GM19023 (cell line): ENCODE data around the gene MED16.
A peak's percentile ranks its signal among the peaks of the same experiment; 100 is the strongest.

Experiments used
- ATAC-seq: cut with Tn5 transposase; IDR thresholded peaks from one replicate; pipeline ENCODE4 v1.9.1; 2021; ENCODE audit warnings: mild to moderate bottlenecking, moderate library complexity; ENCODE audit not compliant: unreplicated experiment

MED16 gene

DNA sequence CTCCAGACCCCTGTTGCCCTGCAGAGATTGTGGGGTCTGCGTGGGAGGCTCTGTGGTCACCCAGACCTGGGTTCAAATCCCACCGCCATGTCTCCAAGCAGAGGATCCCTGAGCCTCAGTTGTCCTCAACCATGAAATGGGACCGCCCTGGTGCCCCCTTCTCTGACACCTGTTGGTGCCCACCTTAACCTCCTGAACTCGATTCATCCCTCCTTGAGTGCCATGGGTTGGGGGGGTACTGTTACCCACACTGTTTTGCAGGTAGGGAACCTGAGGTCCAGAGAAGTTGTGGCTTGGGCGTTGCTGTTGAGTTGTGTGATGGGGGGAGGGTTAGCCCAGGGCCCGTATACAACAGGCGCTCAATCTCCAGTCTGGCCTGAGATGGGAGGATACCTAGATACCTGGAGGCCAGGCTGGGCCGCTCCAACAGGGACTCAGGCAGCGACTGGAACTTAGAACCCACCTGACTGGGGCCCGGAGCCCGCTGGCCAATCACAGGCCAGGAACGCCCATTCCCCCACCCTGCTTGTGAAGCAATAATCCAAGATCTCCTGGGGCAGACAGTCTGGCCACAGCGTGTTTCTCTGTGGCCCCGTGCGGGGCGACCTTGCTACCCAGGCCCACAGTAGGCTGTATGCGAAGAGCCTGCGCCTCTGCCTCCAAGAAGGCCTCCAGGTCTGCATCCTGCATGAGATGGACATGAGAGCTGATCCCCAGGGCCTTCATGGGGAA lies 35.6 kb upstream of the MED16 start:
- ATAC-seq: no peak

DNA sequence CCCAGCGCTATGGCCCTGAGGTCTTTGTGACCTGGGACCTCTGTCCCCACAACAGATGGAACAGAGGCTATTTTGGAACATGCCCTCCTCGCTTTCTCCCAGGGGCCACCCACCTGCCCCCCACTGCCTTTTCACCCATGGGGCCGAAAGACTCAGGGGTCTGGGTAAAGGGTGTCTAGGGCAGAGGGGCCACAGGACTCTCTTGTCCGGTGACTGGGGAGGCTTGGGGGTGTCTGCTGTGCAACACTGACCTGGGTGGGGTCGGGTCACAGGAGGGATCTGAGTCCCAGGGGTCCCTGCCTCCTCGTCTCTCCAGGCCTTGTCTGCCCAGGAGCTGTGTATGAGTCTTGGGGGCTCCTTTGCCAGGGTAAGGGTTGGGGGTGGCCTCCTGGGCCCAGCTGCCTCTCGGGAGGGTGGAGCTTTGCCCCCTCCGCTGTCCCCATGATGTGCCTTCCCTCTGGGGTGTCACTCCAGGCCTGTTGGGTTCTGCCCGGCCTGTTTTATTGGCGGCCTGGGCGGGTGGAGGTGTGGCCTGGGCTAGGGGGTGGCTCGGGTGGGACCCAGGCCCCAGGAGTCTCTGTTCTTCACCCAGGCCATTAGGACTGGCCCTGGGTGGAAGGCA lies 34.9 kb upstream of the MED16 start:
- ATAC-seq: no peak

DNA sequence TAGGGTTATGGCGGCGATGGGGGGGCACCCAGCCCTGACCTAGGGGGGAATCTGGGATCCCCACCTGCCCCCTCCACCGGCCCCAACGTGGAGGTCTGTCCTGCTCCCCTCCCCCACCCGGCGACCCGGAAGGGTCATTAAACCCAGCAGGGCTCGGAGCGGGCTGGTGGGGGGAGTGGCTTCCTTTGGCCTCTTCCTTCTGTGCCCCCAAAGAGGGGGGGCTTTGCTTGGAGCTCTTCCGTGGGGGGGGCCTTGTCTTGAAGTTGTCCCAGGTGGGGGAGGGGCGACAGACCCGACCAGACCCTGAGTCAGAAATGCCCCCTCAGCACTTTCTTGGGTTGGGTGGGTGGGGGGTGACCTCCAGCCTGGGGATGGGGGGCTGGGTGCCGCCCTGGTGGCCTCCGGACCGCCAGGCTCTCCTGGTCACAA lies 34.4 kb upstream of the MED16 start:
- no peak for ATAC-seq

DNA sequence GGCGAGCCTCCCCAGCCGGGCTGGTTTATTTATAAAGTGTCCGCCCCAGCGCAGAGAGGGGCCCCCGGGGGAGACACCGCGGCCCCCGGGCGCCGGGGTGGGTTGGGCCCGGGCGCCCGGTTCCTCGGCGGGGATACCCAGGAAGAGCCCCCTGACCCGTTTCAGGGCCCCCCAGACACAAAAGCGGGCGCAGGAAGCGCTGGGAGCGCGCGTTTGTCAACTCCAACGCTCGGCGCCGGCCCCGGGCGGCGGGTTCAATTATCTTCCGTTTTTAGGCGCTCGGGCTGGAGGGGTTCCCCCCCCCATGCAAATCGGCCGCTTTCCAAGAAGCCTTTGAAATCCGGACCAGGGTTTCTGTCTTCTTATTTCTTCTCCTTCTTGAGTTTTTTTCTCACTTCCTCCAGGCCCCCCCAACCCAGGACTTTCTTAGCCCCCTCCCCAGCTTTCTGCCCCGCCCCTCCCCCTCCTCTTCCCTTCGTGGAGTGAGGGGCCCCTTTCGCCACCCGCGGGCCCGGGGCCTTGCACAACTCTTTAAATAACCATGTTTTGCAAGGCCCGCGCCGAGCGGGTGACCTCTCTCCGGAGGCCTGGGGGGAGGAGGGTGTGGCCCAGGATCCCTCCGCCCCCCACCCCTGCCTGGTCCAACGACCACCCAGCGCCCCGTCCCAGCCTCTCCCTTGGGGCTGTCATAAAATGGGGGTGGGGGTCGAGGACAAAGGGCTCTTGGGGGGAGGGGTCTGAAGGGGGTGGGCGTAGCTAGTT lies 33.8 kb upstream of the MED16 start:
- ATAC-seq: no peak

DNA sequence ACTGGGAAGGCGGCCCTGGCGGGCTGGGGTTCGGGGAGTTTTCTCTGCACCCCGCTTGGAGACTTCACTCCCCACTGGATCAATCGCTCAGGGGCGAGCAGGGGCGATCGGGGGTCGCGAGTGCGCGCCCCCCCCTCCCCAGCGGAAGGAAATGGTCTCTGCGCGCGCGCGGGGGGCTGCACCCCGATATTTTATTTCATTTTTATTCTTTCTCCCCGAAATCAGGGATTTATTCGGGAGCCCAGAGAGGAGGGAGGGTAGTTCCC lies 33.3 kb upstream of the MED16 start:
- ATAC-seq: no peak

DNA sequence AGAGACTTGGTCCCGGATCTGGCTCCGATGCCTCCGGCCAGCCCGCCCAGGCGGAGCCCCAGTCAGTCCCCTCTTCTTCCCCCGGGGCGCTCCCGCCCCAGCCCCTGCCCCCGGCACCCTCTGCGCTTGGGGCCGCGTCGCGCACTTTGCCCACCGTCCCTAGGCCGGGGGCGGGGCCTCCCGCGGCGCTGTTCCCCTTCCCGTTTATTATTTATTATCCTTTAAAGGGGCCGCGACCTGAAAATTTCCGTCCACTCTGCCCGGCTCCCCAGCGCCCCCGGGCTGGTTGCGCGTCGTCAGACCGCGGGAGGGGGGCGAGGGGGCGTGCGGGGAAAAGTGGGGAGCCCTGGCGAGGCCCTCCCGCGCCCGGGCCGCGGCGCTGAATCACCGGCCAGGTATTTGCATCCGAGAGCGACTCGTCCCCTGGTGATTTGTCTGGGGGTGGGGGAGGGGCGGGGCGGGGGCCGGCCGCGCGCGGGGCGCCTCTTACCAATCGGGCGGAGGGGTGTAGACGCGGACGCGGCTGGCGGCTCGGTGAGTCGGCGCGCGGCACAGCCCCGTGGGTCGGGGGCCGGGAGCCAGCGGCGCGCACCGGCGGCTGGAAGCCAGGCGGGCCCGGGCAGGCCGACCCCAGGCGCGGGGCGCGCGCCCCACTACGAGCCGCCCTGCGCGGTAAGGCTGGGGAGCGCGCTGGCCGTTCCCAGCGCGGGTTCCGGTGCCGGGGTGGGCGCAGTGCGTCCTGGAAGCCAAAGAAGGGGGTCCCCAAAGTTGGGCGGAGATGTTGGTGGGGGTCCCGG lies 32.7 kb upstream of the MED16 start, which contains the start of gene ARID3A:
ARID3A (plus strand) TSS at position 510 of the 797 bp plus-strand sequence. CDS start 3,494 bp downstream, outside the sequence.
- peak; percentile 49 for ATAC-seq

DNA sequence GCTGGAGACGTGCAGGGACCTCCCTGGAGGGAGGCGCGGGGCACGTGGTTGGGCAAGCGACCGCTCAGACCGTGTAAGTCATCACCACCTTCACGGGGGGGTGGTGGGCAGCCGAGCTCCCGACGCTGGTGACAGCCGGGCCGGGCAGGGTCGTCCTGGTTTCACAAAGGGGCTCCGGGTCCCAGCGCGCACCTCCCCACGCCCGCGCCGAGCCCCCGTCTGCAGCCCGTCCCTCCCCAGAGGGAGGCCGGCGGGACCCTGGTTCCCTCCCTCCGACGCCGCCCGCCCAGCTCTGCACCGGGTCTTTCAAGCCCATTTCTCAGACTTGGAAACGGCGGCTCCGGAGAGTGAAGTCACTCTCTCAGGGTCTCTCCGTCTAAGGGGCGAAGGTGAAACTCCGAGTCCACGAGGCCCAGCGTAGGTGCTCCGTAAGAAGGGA lies 32.1 kb upstream of the MED16 start:
- peak; percentile 21 for ATAC-seq

DNA sequence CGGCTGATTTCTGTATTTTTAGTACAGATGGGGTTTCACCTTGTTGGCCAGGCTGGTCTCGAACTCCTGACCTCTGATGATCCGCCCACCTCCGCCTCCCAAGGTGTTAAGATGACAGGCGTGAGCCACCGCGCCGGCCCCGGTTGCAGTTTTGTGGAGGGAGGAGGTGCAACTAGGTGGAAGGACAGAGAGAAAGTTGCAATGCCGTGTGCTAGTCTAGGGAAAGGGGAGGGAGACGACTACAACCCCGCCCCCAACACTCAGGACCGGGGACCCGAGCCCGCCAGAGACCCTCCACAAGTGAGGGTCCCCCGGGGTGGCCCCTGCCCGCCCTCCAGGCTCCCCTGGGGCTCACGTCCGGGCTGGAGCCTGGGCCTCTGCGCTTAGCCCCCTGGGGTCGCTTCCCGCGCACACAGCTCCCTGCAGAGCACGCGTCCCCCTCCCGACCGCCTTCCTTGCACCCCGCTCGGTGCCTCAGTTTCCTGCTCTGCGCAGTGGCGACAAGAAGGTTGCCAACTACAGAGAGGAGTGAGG lies 31.6 kb upstream of the MED16 start:
- ATAC-seq: no peak

DNA sequence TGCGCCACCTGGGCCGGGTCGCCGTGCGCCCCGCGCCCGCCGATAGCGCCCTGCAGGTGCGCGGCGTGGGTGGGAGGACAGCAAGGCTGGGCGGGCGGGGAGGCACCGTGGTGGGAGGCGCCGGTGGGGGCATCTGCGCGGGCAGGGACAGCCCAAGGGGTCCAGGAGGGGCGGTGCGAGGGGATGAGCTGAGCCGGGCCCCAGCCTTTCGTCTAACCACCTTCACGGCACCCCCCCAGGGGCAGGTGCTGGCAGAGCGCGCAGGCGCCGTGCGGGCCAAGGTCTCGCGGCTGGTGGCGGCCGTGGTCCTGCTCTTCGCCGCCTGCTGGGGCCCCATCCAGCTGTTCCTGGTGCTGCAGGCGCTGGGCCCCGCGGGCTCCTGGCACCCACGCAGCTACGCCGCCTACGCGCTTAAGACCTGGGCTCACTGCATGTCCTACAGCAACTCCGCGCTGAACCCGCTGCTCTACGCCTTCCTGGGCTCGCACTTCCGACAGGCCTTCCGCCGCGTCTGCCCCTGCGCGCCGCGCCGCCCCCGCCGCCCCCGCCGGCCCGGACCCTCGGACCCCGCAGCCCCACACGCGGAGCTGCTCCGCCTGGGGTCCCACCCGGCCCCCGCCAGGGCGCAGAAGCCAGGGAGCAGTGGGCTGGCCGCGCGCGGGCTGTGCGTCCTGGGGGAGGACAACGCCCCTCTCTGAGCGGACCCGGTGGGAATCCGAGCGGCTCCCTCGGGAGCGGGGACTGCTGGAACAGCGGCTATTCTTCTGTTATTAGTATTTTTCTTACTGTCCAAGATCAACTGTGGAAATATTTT lies 27.3 kb upstream of the MED16 start:
- ATAC-seq: no peak

DNA sequence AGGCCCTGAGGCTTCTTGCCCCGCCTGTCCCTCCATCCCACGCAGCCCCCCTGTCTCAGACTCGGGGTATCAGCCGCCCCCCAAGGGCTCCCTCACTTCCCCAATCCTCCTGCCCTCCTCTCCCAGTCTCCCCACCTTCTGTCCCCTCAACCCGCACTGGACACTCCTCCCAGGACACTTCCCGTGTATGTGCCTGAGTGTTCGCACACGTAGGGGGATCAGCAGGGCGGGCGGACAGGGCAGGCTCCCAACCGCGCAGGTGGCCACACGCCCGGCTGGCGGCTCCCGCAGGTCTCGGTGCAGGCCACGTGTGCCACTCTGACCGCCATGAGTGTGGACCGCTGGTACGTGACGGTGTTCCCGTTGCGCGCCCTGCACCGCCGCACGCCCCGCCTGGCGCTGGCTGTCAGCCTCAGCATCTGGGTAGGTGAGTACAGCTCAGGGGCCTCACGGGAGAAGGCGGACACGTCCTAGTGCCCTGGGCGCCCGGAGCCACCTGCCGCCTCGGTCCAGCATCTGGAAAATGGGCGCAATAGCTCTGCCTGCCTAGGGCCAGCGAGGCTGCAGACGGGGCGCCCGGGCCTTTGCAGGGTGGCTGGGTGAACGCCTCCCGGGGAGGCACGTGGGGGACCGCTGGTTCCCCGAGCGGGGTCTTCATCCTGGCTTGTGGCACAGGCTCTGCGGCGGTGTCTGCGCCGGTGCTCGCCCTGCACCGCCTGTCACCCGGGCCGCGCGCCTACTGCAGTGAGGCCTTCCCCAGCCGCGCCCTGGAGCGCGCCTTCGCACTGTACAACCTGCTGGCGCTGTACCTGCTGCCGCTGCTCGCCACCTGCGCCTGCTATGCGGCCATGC lies 26.4 kb upstream of the MED16 start:
- ATAC-seq: no peak

DNA sequence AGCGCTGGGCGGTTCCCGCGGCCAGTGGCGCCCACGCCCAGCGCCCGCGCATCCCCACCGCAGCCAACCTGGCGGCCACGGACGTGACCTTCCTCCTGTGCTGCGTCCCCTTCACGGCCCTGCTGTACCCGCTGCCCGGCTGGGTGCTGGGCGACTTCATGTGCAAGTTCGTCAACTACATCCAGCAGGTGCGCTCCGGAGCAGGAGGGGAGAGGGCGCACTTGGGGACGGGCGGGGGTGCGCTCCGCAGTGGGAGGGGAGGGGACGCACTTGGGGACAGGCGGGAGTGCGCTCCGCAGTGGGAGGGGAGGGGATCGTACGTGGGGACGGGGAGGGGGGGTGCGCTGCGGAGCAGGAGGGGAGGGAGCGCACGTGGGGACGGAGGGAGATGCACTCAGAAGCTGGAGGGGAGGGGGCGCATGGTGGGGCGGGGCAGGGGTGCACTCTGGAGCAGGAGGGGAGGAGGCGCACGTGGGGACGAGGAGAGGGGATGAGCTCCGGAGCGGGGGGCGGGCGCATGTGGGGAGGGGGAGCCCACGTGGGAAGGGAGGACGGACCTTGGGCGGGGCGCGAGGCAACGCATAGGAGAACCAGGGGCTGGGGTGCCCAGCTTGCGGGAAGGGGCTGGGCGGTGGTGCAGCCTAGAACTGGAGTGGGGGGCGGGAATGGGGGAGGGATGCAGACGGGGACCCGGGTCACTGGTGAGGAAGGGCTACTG lies 25.7 kb upstream of the MED16 start:
- no peak for ATAC-seq

DNA sequence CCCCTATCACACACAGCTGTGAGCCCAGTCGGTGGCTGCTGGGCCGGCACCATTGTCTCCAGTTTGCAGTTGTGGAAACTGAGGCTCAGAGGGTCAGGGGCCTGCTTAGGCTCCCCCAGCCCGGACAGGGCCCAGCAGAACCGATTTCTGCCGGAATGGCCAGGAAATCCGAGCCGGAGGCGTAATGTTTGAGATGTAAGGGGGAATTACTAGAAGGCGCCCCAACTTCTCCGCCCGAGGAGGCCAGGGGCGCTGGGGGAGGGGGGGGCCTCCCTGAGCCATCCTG lies 25.1 kb upstream of the MED16 start:
- no peak for ATAC-seq

DNA sequence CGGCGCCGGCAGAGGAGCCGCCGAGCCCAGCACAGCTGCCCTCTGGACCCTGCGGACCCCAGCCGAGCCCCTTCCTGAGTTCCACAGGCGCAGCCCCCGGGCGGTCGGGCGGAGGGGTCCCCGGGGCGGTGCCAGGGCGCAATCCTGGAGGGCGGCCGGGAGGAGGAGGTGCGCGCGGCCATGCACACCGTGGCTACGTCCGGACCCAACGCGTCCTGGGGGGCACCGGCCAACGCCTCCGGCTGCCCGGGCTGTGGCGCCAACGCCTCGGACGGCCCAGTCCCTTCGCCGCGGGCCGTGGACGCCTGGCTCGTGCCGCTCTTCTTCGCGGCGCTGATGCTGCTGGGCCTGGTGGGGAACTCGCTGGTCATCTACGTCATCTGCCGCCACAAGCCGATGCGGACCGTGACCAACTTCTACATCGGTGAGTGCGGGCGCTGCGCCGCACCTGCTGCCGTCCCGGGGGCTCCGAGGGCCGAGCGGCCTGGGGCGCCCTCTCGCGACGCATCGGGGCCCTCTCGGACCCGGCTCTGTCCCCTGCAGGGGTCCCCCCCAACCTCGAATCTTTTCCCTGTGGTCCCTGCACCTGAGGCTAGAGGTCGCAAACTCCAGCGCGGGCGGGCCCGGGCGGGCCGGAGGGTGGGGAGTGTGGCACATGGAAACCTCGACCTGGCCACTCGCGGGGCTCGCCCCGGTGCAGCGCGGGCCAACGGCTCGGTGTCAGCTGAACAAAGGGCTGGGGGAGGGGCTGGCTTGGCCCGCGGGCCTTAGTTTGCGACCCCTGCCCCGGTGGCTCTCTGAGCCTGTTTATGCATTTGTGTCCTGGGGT lies 24.6 kb upstream of the MED16 start, which contains the start of gene KISS1R:
KISS1R (plus strand) TSS at position 11 of the 829 bp plus-strand sequence; CDS start at position 181, 170 bp downstream.
- ATAC-seq: no peak

DNA sequence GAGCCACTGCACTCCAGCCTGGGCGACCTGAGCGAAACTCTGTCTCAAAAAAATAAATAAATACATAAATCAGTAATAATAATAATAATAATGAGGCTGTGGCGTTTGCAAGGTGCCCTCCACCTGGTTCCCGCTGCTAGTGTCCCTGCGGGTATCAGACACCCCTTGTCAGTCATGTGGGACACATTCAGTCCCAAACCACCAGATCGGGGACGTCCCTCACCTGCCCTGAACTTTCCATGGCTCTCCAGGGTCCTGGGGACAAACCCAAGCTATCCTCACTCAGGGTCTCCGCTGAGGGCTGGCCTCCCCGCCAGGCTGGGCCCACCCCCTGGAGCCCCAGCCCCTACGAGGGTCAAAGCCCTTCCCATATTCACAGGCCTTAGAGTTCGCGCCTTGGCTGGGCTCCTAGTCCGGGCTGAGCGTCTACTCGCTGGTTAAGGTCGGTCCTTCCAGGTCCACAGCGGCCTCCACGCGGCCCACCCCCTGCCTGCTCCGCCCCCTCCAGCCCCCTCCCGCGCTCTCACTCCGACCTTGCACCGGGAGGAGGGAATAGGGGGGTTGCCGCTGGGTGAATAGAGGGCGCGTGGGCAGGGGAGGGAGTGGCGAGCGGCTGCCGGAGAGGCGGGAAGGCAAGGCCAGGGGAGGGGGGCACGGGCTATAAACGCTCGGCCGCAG lies 23.8 kb upstream of the MED16 start:
- ATAC-seq: no peak

DNA sequence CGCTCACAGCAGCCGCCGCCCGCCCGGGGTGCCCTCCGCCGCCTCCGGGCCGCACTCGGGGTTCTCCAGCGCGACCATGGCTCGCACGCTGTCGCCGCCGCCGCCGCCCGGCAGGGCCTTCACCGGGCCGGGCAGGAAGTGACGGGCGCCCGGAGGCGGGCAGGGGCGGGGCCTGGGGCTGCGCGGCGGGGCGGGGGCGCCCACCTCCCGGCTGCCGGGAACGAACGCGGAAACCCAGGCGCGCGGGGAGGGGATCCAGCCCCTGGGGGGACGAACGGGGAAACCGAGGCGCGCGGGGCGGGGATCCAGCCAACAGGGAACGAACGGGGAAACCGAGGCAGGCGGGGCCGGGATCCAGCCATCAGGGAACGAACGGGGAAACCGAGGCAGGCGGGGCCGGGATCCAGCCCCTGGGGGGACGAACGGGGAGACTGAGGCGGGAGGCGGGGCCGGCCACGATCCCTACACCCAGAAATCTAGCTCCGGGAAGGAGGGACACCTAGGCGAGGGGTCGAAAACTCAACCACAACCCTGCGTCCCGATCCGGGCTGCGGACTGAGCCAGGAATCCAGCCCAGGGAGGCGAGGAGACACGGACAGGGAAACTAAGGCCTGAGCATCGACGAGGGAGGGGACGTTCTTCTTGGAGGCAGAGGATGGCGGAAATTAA lies 20.2 kb upstream of the MED16 start, which contains the start of gene R3HDM4:
R3HDM4 (minus strand) TSS at position 140 of the 669 bp plus-strand sequence; CDS start at position 78, 62 bp downstream.
- no peak for ATAC-seq
